ENCODE results near the gene MBP. TPM values are rescaled to one million over a fixed set of nuclear protein-coding genes. Genes with fewer than 3 reads are reported as not detected.

MBP gene
- total and polyA plus RNA-seq, 10 donors: 11.1 to 96.0 (median 70.8) TPM

DNA sequence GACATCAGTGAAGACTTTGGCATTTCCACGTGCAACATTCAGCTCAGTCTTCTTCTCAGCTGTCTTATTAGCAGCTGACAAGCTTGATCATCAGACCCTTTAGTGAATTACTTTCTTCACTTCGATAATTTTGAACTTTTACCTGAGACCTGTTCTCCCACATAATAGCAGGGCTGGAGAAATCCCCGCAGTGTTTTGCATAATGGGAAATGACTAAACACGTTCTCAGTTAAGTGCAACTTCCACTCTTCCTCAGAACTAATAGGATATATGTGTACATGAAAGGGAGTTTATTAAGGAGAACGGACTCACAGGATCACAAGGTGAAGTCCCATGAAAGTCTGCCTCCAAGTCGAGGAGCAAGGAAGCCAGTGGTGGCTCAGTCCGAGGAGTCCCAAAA lies 28.8 kb upstream of the MBP start:
- H3K36me3 ChIP-seq: no peaks in the 10 kb centered on the region
- intact Hi-C loops (cut with DNase I; ENCODE audit: low total_unique reads): no loop called here
- H3K4me1 ChIP-seq: peaks cover 0 to 13% (median 8%) of the 10 kb centered on the region in 6 donors
- H3K4me3 ChIP-seq: no peak overlapping the region
- no peak for DNase-seq
- TF ChIP-seq POLR2AphosphoS5 (IDR thresholded peaks at IDR 0.05) (no peak), POLR2A (IDR thresholded peaks at IDR 0.05) (no peak)
- TF ChIP-seq, protein P1, sequence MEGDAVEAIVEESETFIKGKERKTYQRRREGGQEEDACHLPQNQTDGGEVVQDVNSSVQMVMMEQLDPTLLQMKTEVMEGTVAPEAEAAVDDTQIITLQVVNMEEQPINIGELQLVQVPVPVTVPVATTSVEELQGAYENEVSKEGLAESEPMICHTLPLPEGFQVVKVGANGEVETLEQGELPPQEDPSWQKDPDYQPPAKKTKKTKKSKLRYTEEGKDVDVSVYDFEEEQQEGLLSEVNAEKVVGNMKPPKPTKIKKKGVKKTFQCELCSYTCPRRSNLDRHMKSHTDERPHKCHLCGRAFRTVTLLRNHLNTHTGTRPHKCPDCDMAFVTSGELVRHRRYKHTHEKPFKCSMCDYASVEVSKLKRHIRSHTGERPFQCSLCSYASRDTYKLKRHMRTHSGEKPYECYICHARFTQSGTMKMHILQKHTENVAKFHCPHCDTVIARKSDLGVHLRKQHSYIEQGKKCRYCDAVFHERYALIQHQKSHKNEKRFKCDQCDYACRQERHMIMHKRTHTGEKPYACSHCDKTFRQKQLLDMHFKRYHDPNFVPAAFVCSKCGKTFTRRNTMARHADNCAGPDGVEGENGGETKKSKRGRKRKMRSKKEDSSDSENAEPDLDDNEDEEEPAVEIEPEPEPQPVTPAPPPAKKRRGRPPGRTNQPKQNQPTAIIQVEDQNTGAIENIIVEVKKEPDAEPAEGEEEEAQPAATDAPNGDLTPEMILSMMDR (IDR thresholded peaks at IDR 0.05 in 8 of 11, conservative IDR thresholded peaks at IDR 0.05 in 3 of 11): no peak
- WGBS, 5 donors: 42 to 74% (median 61%) methylated on average over 7 of the region's 7 CpGs
- peak overlapping the region in 3 of 8 donors; percentile 51 to 71 (median 57) for H3K27ac ChIP-seq
- no peaks in the 10 kb centered on the region for H3K9me3 ChIP-seq
- peaks cover 0 to 30% (median 0%) of the 10 kb centered on the region in 7 donors for H3K27me3 ChIP-seq (replicated peaks in 1 of 7)

DNA sequence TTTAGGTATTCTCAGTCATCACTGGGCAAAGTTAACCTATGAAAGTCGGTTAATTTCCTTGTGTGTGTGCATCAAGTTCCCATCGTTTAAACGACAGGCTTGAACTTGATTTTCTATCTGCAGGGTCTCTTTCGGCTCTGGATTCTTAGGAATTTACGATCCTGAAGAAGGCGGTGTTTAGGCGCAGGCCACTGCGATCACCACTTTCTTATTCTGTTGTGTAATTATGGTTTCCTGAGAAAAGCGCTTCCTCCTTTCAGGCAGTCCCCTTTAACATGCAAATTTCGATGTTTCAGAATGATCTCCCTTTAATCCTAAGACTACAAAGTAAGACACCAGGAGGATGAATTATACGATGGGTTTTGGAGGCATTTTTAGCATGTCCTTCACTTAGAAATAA lies 27.9 kb upstream of the MBP start:
- Histone ChIP-seq H3K4me1 (peaks cover 0 to 13% (median 8%) of the 10 kb centered on the region in 6 donors), H3K27ac (peak overlapping the region in 4 of 8 donors; percentile 32 to 71 (median 54)), H3K4me3 (peak overlapping the region in 1 of 8 donors; percentile 12), H3K9me3 (no peaks in the 10 kb centered on the region), H3K27me3 (replicated peaks in 1 of 7) (peaks cover 0 to 27% (median 0%) of the 10 kb centered on the region in 7 donors), H3K36me3 (no peaks in the 10 kb centered on the region)
- intact Hi-C loops (cut with DNase I; ENCODE audit: low total_unique reads): no loop called here
- TF ChIP-seq POLR2A (IDR thresholded peaks at IDR 0.05): no peak
- TF ChIP-seq, protein P1 (IDR thresholded peaks at IDR 0.05 in 8 of 11, conservative IDR thresholded peaks at IDR 0.05 in 3 of 11): no peak
- TF ChIP-seq POLR2AphosphoS5 (IDR thresholded peaks at IDR 0.05): no peak
- no peak for DNase-seq
- 31 to 40% (median 34%) methylated on average over 11 of the region's 11 CpGs for WGBS, 5 donors

DNA sequence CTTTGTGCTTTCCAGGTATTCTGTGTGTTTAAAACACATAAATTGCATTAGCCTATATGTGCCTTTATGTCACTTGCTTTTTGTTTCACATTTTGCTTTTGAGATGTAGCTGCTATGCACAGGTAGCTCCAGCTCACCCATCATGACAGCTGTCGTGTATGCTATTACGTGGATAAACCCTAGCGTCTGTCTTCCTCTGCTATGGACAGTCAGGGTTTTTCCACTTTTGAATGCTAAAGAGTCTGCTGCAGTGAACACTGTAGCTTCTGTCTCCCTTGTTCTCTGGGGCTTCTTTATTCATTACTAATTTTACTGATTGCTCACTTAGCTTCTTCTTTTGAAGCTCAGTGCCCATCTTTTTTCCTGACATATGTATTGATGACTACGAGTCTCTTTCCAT lies 24.7 kb upstream of the MBP start:
- no peaks in the 10 kb centered on the region for H3K9me3 ChIP-seq
- intact Hi-C loops (cut with DNase I; ENCODE audit: low total_unique reads): no loop called here
- peaks cover 0 to 13% (median 8%) of the 10 kb centered on the region in 6 donors for H3K4me1 ChIP-seq
- 78 to 85% (median 80%) methylated on average over 4 of the region's 4 CpGs for WGBS, 5 donors
- H3K4me3 ChIP-seq: no peak overlapping the region
- H3K27ac ChIP-seq: no peak overlapping the region
- TF ChIP-seq, protein P1 (IDR thresholded peaks at IDR 0.05 in 8 of 11, conservative IDR thresholded peaks at IDR 0.05 in 3 of 11): no peak
- no peak for TF ChIP-seq POLR2A (IDR thresholded peaks at IDR 0.05)
- no peak for TF ChIP-seq POLR2AphosphoS5 (IDR thresholded peaks at IDR 0.05)
- no peaks in the 10 kb centered on the region for H3K27me3 ChIP-seq (replicated peaks in 1 of 7)
- no peaks in the 10 kb centered on the region for H3K36me3 ChIP-seq
- DNase-seq: no peak

DNA sequence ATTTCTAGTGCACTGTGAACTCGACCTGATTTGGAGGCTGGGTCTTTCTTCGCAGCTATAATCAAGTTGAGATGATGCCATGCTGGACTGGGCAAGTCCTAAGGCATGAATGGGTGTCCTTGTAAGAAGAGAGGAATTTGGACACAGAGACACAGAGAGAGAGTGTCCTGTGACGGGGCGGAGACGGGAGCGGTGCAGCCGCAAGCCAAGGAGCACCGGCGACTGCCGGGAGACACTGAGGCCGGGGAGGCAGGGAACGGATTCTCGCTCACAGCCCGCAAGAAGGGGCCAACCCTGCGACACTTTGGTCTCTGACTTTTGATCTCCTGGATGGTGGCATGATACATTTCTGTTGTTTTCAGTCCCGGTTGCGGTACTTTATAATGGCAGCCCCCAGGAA lies 22.4 kb upstream of the MBP start:
- H3K27ac ChIP-seq: no peak overlapping the region
- H3K4me1 ChIP-seq: peaks cover 0 to 12% (median 2%) of the 10 kb centered on the region in 6 donors
- no peak overlapping the region for H3K4me3 ChIP-seq
- TF ChIP-seq POLR2AphosphoS5 (IDR thresholded peaks at IDR 0.05) (no peak), POLR2A (IDR thresholded peaks at IDR 0.05) (no peak)
- TF ChIP-seq, protein P1 (IDR thresholded peaks at IDR 0.05 in 8 of 11, conservative IDR thresholded peaks at IDR 0.05 in 3 of 11): no peak
- H3K9me3 ChIP-seq: no peaks in the 10 kb centered on the region
- intact Hi-C loops (cut with DNase I; ENCODE audit: low total_unique reads): no loop called here
- H3K36me3 ChIP-seq: no peaks in the 10 kb centered on the region
- no peak for DNase-seq
- WGBS, 5 donors: 88 to 90% (median 89%) methylated on average over 17 of the region's 17 CpGs
- no peaks in the 10 kb centered on the region for H3K27me3 ChIP-seq (replicated peaks in 1 of 7)

All from spleen (tissue), 11 donors.